Mammary epithelial cell (primary cell): ENCODE measurements around the gene KNSTRN.

Experiments used
- EZH2 ChIP-seq: IDR thresholded peaks from 2 replicates; pipeline ENCODE4 v1.6.1; 2012; ENCODE audit warnings: low read length, inconsistent platforms, borderline replicate concordance
- TF ChIP-seq, protein P1 (sequence below), 2 donors: IDR thresholded peaks in 1 of 2; conservative IDR thresholded peaks in 1 of 2; 2 replicates each; pipeline ENCODE4 v1.5.1; 2011 to 2012; ENCODE audit warnings: inconsistent platforms in 2 of 2, low read length in 2 of 2, mild to moderate bottlenecking in 2 of 2, control low read depth in 1 of 2, low read depth in 1 of 2; ENCODE audit not compliant: insufficient read depth in 1 of 2; ENCODE audit errors: extremely low read depth in 1 of 2

DNA sequence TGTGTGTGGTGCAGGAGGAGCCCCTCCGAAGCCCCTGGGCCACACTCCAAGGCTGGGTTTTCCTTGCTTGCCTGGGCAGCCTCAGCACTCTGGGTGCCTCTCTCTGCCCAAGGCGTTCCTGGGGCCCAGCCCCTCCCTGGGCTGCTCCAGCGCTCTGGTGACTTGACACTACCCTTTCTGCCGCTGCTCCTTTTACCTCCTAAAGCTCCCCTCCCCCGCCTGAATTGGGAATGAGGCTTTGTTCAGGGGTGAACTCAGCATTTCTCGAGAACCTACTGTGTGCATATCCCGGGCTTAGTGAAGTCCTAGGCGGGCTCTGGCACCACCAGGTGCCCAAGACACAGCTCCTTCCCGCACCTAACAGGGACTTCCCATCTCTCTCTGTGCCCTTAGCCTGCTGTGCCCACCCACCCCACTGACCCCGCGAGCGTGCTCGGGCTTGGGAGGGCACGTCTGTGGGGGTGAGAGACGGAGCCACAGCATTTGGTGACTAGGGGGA is 57.0 kb downstream of the KNSTRN start:
- TF ChIP-seq, protein P1, sequence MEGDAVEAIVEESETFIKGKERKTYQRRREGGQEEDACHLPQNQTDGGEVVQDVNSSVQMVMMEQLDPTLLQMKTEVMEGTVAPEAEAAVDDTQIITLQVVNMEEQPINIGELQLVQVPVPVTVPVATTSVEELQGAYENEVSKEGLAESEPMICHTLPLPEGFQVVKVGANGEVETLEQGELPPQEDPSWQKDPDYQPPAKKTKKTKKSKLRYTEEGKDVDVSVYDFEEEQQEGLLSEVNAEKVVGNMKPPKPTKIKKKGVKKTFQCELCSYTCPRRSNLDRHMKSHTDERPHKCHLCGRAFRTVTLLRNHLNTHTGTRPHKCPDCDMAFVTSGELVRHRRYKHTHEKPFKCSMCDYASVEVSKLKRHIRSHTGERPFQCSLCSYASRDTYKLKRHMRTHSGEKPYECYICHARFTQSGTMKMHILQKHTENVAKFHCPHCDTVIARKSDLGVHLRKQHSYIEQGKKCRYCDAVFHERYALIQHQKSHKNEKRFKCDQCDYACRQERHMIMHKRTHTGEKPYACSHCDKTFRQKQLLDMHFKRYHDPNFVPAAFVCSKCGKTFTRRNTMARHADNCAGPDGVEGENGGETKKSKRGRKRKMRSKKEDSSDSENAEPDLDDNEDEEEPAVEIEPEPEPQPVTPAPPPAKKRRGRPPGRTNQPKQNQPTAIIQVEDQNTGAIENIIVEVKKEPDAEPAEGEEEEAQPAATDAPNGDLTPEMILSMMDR (conservative IDR thresholded peaks at IDR 0.05 in 1 of 2, IDR thresholded peaks at IDR 0.05 in 1 of 2; ENCODE audit: extremely low read depth in 1 of 2, insufficient read depth in 1 of 2, low read depth in 1 of 2, low read length in 2 of 2) = no peak
- no peak for TF ChIP-seq EZH2
